GM23248 (cell line): ENCODE data around the gene CCT7. TPM values are rescaled to one million over a fixed set of nuclear protein-coding genes. Genes with fewer than 3 reads are reported as not detected.
"Not testable (repeated sequence)": the region's sequence is repeated elsewhere in the genome, so short reads cannot be mapped to it uniquely, and the experiment has no call there.

Experiments used
- DNase-seq: peaks from one replicate; pipeline ENCODE4 v3.0.0-alpha.2; 2015
- H2AFZ ChIP-seq: fragments of 200-600 bp; sonication (generic); 2 replicates; pipeline ENCODE4 v1.6.1; 2016; ENCODE audit warnings: antibody characterized with exemption
- H3F3A ChIP-seq: fragments of 200-600 bp; sonication (generic); 2 replicates; pipeline ENCODE4 v1.6.1; 2016; ENCODE audit warnings: mild to moderate bottlenecking, antibody characterized with exemption, mixed run types; ENCODE audit not compliant: insufficient read depth
- H3K27ac ChIP-seq: fragments of 200-600 bp; sonication (generic); 2 replicates; pipeline ENCODE4 v1.5.1; 2016; ENCODE audit warnings: mild to moderate bottlenecking
- H3K27me3 ChIP-seq: fragments of 200-600 bp; sonication (generic); replicated peaks from 2 replicates; pipeline ENCODE4 v1.6.1; 2016; ENCODE audit warnings: mild to moderate bottlenecking; ENCODE audit not compliant: insufficient read depth
- H3K36me3 ChIP-seq: fragments of 200-600 bp; sonication (generic); 2 replicates; pipeline ENCODE4 v1.6.1; 2016; ENCODE audit warnings: low read depth, mild to moderate bottlenecking
- H3K4me1 ChIP-seq: fragments of 200-600 bp; sonication (generic); 2 replicates; pipeline ENCODE4 v1.6.1; 2016; ENCODE audit warnings: mild to moderate bottlenecking; ENCODE audit not compliant: insufficient read depth
- H3K4me2 ChIP-seq: fragments of 200-600 bp; sonication (generic); one replicate; pipeline ENCODE4 v1.6.1; 2016; ENCODE audit warnings: mild to moderate bottlenecking; ENCODE audit not compliant: unreplicated experiment
- H3K4me3 ChIP-seq: fragments of 200-600 bp; sonication (generic); 2 replicates; pipeline ENCODE4 v1.5.1; 2016; ENCODE audit warnings: mild to moderate bottlenecking
- H3K79me2 ChIP-seq: fragments of 200-600 bp; sonication (generic); 2 replicates; pipeline ENCODE4 v1.6.1; 2016; ENCODE audit warnings: mild to moderate bottlenecking; ENCODE audit not compliant: insufficient read depth
- H3K9ac ChIP-seq: fragments of 200-600 bp; sonication (generic); 2 replicates; pipeline ENCODE4 v1.6.1; 2016; ENCODE audit warnings: mild to moderate bottlenecking
- H3K9me2 ChIP-seq: fragments of 200-600 bp; sonication (generic); 2 replicates; pipeline ENCODE4 v1.6.1; 2016; ENCODE audit warnings: mixed run types, mild to moderate bottlenecking, moderate library complexity; ENCODE audit not compliant: insufficient read depth
- H3K9me3 ChIP-seq: fragments of 200-600 bp; sonication (generic); one replicate; pipeline ENCODE4 v1.6.1; 2017; ENCODE audit warnings: low read depth
- H4K20me1 ChIP-seq: fragments of 200-600 bp; sonication (generic); 2 replicates; pipeline ENCODE4 v1.6.0; 2016; ENCODE audit not compliant: insufficient read depth
- EZH2 ChIP-seq: fragments of 200-600 bp; sonication (generic); IDR thresholded peaks from 2 replicates; pipeline ENCODE4 v1.6.1; 2018; ENCODE audit warnings: antibody characterized with exemption, mild to moderate bottlenecking; ENCODE audit not compliant: insufficient read depth, poor library complexity, severe bottlenecking
- EZH2phosphoT487 ChIP-seq: fragments of 200-600 bp; sonication (generic); IDR thresholded peaks from 2 replicates; pipeline ENCODE4 v1.6.1; 2018; ENCODE audit warnings: antibody characterized with exemption, moderate library complexity, mild to moderate bottlenecking, low read depth; ENCODE audit not compliant: insufficient read depth
- WGBS, 2 experiments: methylation state at CpG; one replicate each; pipeline ENCODE4 v1.1.6; 2015 to 2017; ENCODE audit warnings: low lambda C conversion rate in 2 of 2, low coverage in 1 of 2; ENCODE audit errors: missing lambda C conversion rate in 2 of 2; 5-methylcytosine and 5-hydroxymethylcytosine counted together
- in situ Hi-C: fragments of 300-500 bp; cut with MboI; formaldehyde crosslinking; loops from 2 replicates; pipeline ENCODE4 v1.15.0; 2020
- polyA plus RNA-seq: library from polyadenylated mRNA; unstranded; fragments of >200 nt; fragmentation: Nextera tagmentation; extraction: Ambion mirVana; gene quantifications from 2 replicates; pipeline ENCODE4 v1.2.1, GENCODE V29; 2016
- total RNA-seq: library from RNA; depleted of rRNA; stranded (reverse); fragments of >200 nt; shearing (Covaris generic); gene quantifications from 2 replicates; pipeline ENCODE4 v1.2.3, GENCODE V29; 2014; rRNA removed

The CCT7 gene
- 272 and 316 TPM in 2 replicates for total RNA-seq
- polyA plus RNA-seq: 213 and 225 TPM in 2 replicates

DNA sequence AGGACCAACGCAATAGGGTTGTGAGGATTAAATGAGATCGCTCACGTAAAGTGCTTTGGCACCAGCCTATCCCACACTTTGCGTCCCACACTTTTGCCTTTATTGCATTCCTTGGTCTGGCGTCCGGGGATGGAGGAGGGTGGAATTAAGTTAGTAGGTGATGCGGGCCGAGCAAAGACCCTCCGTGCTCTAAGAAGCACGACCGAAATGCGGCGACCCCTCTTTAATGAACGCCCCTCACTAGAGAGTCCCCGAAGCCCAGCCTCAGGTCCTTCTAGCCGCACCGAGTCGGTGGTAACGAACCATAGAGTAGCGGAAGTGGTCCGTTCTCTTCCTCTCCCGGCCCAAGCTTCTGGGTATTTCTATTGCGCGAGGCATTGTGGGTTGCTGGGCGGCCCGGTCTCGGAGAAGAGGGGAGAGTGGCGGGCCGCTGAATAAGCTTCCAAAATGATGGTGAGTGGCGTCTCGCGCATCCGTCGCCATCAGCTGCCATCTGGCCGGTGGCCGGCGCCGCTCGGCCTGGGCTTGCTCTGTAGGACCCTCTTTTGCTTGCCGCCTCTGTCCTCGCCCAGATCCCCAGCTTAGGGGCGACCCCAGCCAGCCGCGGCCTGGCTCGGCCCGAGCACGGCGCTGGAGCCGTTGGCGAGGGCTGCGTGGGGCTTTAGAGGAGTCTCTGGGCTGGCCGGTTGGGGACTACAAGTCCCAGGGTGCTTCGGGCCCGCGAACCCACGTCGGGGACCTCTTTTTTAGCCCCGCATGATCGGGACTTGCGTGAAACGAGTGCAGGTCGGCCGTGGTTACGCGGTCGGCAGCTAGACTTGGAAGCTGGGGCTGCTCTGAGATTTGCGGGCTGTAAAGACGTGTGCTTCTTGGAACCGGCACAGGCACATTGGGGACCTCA is at the start of gene CCT7:
Gene CCT7, plus strand, starts transcription at position 377 of the 901 bp plus-strand sequence. Its CDS starts 71 bp downstream, at position 448.
- H3K36me3 ChIP-seq: no peaks in the 10 kb centered on the region
- H2AFZ ChIP-seq: peak within 1 kb of the TSS; percentile 91
- TF ChIP-seq EZH2 (no peak), EZH2phosphoT487 (no peak)
- DNase-seq: peak; percentile 95
- H3K4me1 ChIP-seq: peaks cover 14% of the 10 kb centered on the region
- peak within 1 kb of the TSS; percentile 92 for H3K9ac ChIP-seq
- peak within 1 kb of the TSS; percentile 81 for H3K27ac ChIP-seq
- peak within 1 kb of the TSS; percentile 95 for H3K4me3 ChIP-seq
- in situ Hi-C loops: no loop called here
- 0 to 1% methylated on average over 69 of the region's 69 CpGs for WGBS, 2 experiments
- no peaks in the 10 kb centered on the region for H3K9me3 ChIP-seq
- peaks cover 18% of the 10 kb centered on the region for H3F3A ChIP-seq
- H3K27me3 ChIP-seq: no peaks in the 10 kb centered on the region
- H3K4me2 ChIP-seq: peak within 1 kb of the TSS; percentile 87
- no peaks in the 10 kb centered on the region for H3K9me2 ChIP-seq
- peaks cover 55% of the 10 kb centered on the region for H3K79me2 ChIP-seq
- peaks cover 17% of the 10 kb centered on the region; the same call in 1 of the 2 replicates for H4K20me1 ChIP-seq

- Histone ChIP-seq H4K20me1 (no peaks in the 10 kb centered on the region), H2AFZ (no peak overlapping the region), H3K27ac (no peak overlapping the region), H3K9ac (no peak overlapping the region), H3K9me2 (no peaks in the 10 kb centered on the region), H3K4me2 (no peak overlapping the region), H3K4me1 (no peaks in the 10 kb centered on the region), H3K79me2 (no peaks in the 10 kb centered on the region), H3K36me3 (no peaks in the 10 kb centered on the region), H3K27me3 (peaks cover 13% of the 10 kb centered on the region; the same call in 1 of the 2 replicates), H3F3A (no peaks in the 10 kb centered on the region), H3K9me3 (no peaks in the 10 kb centered on the region), H3K4me3 (no peak overlapping the region)
- TF ChIP-seq EZH2 (no peak), EZH2phosphoT487 (no peak)
- in situ Hi-C loops: loop anchor here (10.0 kb wide), 1 partner anchor 291 kb away; no protein-coding TSS in a partner anchor
- WGBS, 2 experiments: 32 to 38% methylated on average over 2 of the region's 2 CpGs
- DNase-seq: no peak
These were observed 48.1 kb upstream of the CCT7 start for GRCh38 chr2:73185965-73186364.

DNA sequence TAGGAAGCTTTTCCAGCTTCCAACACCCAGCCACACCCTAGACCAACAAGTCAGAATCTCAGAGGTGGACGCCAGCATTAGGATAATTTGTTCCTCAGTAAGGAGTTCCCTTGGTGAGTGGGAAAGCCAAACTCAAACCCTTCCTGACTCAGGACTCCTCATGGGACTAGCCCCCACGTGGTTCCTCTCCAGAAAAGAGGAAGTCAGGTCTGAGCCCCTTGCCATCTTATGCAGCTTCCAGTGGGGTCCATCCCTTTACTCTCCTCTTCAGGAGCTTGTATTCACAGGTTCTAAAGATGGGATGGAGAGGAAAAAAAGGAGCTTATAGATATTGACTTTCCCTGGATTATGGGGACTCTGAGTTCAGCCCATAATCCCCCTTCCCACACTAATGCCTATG is 46.6 kb upstream of the CCT7 start:
- TF ChIP-seq EZH2phosphoT487 (no peak), EZH2 (no peak)
- in situ Hi-C loops: loop anchor here (10.0 kb wide), 1 partner anchor 293 kb away; no protein-coding TSS in a partner anchor
- H4K20me1 ChIP-seq: no peaks in the 10 kb centered on the region
- H3K4me1 ChIP-seq: no peaks in the 10 kb centered on the region
- no peaks in the 10 kb centered on the region for H3K9me2 ChIP-seq
- H3K4me3 ChIP-seq: no peak overlapping the region
- DNase-seq: no peak
- H3K27me3 ChIP-seq: peaks cover 13% of the 10 kb centered on the region
- H3F3A ChIP-seq: no peaks in the 10 kb centered on the region
- H2AFZ ChIP-seq: no peak overlapping the region
- no peaks in the 10 kb centered on the region for H3K79me2 ChIP-seq
- no peak overlapping the region for H3K27ac ChIP-seq
- H3K36me3 ChIP-seq: no peaks in the 10 kb centered on the region
- WGBS, 2 experiments: 15 to 17% methylated on average over 2 of the region's 2 CpGs
- no peak overlapping the region for H3K9ac ChIP-seq
- no peaks in the 10 kb centered on the region for H3K9me3 ChIP-seq
- H3K4me2 ChIP-seq: no peak overlapping the region

DNA sequence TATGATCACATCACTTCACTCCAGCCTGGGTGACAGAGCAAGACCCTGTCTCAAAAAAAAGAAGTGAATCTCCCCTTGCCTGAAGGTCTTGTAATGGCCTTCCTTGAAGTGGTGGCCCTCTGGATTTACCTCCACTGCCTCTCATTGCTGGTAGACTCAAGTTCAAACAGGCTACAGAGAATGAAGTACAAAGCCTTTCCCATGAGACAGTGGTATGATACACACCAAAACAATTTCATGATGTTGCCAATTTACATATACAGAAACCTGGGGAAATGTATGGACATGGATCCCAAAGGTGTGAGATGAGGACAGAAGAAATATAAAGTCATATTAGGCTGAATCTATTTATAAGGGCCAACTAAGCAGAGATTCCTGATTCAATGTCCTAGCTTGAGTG is 36.5 kb upstream of the CCT7 start:
- in situ Hi-C loops: no loop called here
- Histone ChIP-seq H3K36me3 (no peaks in the 10 kb centered on the region), H3K79me2 (no peaks in the 10 kb centered on the region), H3K27me3 (peaks cover 58% of the 10 kb centered on the region), H3K27ac (no peak overlapping the region), H3K9ac (no peak overlapping the region), H3K4me1 (no peaks in the 10 kb centered on the region), H4K20me1 (no peaks in the 10 kb centered on the region), H3K9me3 (no peaks in the 10 kb centered on the region), H3K9me2 (no peaks in the 10 kb centered on the region), H3K4me2 (no peak overlapping the region), H3F3A (no peaks in the 10 kb centered on the region), H2AFZ (no peak overlapping the region), H3K4me3 (no peak overlapping the region)
- no peak for TF ChIP-seq EZH2
- no peak for TF ChIP-seq EZH2phosphoT487
- DNase-seq: no peak

- DNase-seq: peak; percentile 24
- H3K9ac ChIP-seq, H2AFZ ChIP-seq, H3K9me3 ChIP-seq, H4K20me1 ChIP-seq, H3K4me1 ChIP-seq, H3K4me2 ChIP-seq, H3K27ac ChIP-seq, H3F3A ChIP-seq, in situ Hi-C loops, H3K4me3 ChIP-seq, H3K36me3 ChIP-seq, H3K9me2 ChIP-seq, H3K79me2 ChIP-seq: not testable (repeated sequence)
- WGBS, 2 experiments: 62 to 68% methylated on average over 10 of the region's 10 CpGs
- H3K27me3 ChIP-seq: peaks cover 76% of the 10 kb centered on the region
These were observed 33.8 kb upstream of the CCT7 start for GRCh38 chr2:73200281-73200680.
